ENCODE results near the gene JOSD2.

JOSD2 gene

DNA sequence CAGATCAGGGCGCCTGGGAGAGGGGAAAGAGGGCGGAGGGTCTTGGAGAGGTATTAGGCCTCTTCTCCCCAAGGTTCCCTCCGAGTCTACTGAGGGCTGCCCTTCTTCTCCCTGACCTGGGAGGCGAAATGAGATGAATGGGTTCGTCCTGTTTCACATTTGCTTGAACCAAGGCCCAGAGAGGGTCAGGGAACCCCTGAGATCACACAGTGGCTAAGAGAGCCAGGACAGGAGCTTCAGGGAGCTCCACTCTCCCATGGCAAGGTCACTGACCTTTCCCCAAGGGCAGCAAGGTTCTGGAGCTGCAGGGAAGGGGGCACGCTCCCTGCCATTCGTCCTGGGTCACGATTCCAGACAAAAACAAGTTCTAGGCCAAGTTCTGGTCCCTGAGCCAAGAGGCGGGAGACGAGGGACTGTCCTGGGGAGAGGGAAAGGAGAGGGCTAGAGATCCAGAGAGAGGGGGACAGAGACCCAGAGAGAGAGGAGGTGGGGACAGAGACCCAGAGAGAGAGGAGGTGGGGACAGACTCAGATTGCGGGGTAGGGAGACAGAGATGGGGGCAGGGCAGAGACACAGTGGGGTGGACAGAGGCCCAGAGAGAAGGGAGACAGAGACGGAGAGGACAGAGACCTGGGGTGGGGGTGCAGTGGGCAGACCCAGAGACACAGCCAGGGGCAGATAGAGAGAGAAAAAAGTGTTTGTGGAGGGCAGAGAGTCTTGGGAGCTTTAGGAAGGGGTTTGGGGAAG is 2.2 kb upstream of the JOSD2 start:
- no peak for DNase-seq (ENCODE audit: low read depth)

DNA sequence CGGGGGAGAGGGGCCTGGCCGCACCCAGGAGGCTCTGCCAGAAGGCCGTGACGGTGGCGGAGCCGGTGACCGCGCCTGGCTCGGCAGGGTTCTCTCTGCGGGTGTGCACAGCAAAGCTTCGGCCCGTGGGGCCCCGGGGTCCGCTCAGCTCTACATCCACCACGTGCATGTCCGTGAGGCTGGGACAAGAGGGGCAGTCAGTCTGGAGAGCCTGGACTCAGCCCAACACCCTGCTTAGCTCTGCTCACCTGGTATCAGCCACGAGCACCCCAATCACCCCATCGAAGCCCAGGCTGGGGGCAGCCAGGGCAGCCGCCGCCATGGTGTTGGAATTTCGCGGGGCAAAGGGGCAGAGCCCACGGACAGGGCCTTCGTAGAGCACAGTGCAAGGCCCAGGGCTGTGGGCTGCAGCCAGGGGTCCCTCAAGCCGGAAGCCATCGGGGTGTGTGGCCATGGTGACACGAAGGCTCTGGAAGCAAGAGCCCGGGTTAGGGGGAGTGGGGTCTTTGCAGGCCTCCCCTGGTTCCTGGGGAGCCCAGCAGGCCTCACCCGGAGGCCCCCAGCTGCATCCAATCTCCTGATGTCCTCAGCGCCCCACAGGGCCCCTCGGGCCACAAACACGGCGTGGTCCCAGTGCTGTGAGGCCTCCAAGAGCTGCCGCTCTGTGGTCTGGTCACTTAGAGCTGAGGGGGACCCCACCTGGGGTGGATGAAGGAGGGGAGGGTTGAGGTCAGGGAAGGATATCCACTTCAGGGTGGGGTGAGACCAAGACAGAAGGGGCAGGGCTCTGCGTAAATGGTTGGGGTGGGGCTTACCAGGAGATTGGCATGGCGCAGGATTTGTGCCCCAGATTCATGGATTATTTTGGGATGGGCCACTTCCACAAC is 1.4 kb upstream of the JOSD2 start:
- no peak for DNase-seq (ENCODE audit: low read depth)

- DNase-seq (ENCODE audit: low read depth), result no peak
Measured at GRCh38 chr19:50510700-50511068, 307 bp downstream of the JOSD2 start.

GRCh38 chr19:50510121-50510670 is 795 bp downstream of the JOSD2 start:
- no peak for DNase-seq (ENCODE audit: low read depth)

- no peak for DNase-seq (ENCODE audit: low read depth)
Measured at GRCh38 chr19:50509366-50509765, 1.6 kb downstream of the JOSD2 start.

- DNase-seq (ENCODE audit: low read depth), result no peak
Measured at GRCh38 chr19:50508843-50509190, 2.2 kb downstream of the JOSD2 start.

DNA sequence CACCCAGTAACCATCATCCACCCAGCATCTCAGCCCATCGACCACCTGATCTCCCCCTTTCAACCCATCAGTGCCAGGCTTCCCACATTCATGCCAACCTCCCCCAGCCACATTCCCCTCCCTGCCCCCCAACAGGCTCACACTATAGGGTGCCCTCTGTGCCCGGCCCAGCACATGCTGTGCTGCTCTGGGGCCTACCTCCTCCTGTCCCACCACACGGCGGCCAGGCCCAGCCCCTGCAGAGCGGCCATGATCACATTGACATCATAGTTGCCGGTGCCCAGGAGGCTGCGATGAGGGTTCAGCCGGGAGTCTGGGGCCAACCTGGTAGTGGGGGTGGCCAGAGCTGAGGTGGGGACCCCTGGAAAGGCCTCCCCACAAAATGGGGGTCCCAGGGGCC is 3.6 kb downstream of the JOSD2 start:
- DNase-seq (ENCODE audit: low read depth), result no peak

- DNase-seq (ENCODE audit: low read depth), result no peak
Measured at GRCh38 chr19:50506700-50507099, 4.3 kb downstream of the JOSD2 start.

DNA sequence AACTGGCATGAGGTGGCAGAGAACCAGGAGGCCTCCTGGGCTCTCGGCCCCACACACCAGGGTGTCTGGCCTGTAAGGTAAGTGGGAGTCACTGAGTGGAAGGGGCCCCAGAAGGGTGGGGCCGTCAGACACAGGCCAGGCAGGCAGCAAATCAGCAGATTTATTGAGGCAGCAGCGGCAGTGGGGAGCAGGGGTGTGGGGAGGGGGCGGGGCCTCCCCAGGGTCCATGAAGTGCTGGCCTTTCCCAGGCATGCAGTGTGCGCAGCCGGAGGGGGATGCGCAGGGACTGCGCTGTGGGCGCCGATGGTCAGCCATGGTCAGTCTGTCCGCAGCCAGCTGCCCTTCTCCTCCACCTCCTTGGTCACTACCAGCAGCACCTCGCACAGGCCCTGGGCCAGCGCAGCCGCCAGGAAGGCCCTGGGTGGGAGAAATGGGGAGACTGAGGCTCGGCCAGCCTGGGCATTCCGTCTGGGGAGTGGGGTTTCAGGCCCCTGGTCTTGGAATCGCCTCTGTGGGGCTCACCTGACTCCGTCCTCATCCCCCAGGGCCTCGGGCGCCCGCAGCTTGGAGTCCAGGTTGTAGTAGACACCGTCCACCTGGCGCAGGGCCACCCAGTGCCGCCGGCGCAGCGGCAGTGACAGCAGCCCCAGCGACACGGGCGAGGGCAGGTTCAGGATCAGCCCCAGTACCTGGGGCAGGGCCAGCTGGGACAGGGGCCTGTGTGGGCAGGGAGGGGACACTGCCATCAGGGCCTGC is 5.0 kb downstream of the JOSD2 start:
- no peak for DNase-seq (ENCODE audit: low read depth)

- DNase-seq (ENCODE audit: low read depth), result no peak
Measured at GRCh38 chr19:50501568-50502475, 9.2 kb downstream of the JOSD2 start.

- DNase-seq (ENCODE audit: low read depth), result no peak
Measured at GRCh38 chr19:50501186-50501567, 9.8 kb downstream of the JOSD2 start.

DNA sequence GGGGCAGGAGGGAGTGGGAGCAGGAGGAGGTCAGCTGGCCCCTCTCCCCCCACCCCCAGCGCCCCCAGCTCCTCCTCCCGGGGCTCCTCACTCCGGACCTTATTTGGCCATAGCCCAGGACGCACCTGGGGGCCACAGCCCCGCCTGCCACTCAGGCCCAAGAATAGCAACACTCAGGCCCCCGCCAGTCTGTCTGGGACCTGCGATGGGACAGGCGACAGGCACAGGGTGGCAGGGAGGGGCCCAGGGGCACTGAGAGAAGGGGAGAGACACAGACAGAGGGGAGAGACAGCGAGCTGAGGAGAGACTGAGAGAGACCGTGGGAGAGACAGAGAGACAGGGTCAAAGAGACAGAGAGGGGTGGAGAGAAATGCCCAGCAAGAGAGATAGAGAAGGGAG is 10.2 kb downstream of the JOSD2 start:
- no peak for DNase-seq (ENCODE audit: low read depth)

DNA sequence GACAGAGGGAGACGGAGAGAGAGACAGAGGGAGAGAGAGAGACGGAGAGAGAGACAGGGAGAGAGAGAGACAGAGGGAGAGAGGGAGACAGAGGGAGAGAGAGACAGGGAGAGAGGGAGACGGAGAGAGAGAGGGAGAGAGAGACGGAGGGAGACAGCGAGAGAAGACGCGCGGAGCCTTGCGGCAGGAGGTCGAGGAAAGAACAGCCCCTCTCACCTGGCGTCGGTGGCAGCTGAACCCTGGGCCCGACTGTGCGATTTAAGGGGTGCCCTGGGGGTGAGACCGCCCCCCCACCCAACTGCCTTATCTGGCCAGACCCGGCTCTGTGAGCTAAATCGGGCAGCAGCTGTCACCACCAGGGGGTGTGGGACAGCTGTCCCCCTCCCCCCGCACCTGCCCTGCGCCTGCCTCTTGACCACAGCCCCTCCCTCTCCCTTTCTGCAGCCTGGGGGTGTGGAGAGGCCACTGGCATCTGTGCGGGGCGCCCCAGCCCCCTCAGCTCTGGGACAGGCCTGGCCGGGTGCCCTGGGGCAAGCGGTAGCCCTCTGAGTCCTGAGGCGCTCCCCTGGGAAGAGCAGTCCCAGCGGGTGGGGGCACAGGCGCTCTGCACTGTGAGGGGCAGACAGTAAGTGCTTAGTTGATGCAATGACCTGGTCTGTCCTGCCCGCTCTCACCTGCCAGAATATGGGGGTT is 10.8 kb downstream of the JOSD2 start:
- no peak for DNase-seq (ENCODE audit: low read depth)

DNA sequence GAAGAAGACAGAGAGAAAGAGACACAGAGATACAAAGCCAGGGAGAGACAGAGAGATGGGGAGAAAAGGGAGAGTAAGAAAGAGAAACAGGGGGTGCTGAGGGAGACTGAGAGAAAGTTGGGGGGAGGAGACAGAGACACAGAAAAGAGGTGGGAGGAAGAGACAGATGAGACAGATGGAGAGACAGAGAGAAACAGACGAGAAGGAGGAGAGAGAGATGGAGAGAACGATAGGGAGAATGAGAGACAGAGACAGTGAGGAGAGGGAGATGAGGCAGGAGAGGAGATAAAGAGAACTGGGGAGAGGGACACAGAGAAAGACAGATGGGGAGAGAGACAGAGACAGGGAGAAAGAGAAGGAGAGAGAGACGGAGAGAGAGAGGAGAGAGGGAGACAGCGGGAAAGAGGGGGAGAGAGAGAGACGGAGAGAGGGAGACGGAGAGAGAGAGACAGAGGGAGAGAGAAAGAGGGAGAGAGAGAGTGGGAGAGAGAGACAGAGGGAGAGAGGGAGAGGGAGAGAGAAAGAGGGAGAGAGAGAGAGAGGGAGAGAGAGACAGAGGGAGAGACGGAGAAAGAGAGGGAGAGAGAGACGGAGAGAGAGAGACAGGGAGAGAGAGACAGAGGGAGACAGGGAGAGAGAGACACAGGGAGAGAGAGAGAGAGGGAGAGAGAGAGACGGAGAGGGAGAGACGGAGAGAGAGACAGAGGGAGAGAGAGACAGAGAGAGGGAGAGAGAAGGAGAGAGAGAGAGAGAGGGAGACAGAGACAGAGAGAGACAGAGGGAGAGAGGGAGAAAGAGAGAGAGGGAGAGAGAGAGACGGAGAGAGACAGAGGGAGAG is 12.6 kb downstream of the JOSD2 start:
- no peak for DNase-seq (ENCODE audit: low read depth)

DNA sequence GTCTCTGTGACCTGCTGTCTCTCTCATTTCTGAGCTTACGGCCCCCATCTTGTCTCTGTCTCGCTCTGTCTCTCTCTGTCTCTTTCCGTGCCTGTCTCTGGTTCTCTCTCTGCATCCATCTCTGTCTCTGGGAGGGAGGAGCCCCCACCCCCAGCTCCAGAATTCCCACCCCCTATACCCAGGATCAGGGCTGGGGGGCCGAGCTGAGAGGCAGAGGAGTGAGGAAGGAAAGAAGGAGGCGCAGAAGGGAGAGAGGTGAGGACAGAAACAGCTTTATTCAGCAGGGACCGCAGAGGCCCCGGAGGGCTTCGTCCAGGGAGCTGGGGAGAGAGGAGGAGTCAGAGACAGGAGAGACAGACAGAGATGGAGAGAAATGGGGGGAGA is 14.0 kb downstream of the JOSD2 start:
- DNase-seq (ENCODE audit: low read depth), result no peak

DNA sequence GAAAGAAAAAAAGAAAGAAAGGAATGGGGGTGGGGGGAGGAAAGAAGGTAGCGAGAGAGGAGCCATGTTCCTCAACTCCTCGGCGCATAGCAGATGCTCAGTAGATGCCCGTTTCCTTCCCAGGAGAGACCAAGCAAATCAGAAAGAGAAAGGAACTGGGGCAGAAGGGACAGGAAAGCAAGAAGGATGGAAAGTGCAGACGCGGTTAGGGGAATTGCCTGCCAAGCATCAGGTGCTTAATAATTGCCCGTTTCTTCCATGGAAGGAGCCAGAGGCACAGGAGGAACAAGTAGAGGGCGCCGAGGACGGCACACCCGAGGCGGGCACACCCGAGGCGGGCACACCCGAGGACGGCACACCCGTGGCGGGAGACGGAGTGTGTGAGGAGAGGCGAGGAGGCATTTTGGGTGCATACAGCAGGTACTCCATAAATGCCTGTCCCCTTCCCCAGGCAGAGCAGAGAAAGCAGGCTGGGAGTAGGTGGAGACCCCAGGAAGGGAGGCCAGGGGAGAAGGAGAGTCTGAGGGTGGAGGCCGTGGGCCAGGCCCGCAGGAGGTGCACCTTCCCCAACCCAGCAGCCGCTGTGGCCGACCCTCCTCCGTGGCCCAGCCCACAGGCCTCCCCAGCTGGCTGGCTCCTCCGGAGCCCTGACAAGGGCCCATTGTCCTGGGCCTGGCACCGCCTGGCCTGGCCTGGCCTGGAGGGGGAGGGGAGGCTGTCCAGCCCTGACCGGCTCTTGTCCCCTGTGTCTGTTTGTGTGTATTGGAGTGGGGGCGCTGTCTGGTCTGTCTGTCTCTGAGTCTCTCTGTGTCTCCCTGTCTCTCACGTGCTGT is 14.6 kb downstream of the JOSD2 start:
- no peak for DNase-seq (ENCODE audit: low read depth)

GRCh38 chr19:50495020-50495531 is 15.9 kb downstream of the JOSD2 start:
- DNase-seq (ENCODE audit: low read depth), result no peak

DNA sequence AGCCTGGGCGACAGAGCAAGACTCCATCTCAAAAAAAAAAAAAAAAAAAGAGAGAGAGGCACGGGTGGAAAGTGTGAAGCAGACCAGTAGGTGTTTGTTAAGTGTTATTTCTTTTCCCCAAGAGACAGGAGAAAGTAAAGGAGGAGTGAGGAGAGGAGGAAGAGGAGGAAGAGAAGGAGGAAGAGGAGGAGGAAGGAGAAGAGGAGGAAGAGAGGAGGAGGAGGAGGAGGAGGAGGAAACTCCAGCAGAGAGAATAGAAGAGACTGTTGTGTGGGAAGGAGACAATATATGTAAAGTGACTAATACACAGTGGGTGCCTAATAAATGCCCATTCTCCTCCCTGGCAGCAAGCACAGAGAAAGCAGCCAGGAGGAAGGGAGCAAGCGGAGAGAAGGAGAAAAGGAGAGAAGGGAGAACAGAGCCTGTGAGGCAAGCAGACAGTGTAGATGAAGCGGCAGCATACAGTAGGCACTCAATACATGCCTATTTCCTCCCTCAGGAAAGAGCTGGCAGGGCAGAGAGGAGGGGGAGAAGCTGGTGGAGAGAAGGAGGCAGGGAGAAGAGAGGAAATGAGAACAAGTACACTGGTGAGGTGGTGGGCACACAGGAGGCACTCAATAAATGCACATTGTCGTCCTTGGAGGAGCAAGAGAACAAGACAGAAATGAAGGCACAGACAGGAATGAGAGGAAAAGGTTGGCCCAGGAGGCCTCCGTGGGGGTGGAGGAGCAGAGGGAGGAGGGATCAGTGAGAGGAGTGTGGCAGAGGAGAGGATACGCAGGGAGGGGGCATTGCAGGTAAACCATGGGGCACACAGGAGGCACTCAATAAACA is 16.6 kb downstream of the JOSD2 start:
- no peak for DNase-seq (ENCODE audit: low read depth)

All from stimulated activated CD8-positive, alpha-beta memory T cell treated with anti-CD3 and anti-CD28 coated beads, Interleukin-15, amount 100 ng/mL, for 24 hours (primary cell).